DND-41 (cell line): ENCODE data around the gene TSC2.

Experiments used
- ATAC-seq: fragments of 200-7000 bp; cut with Tn5 transposase; 3 replicates; pipeline ENCODE4 v1.9.1; 2021; ENCODE audit warnings: low read depth; ENCODE audit not compliant: insufficient read depth
- DNase-seq: peaks from one replicate; pipeline ENCODE4 v3.0.0-alpha.2; 2020
- H2AFZ ChIP-seq: 2 replicates; pipeline ENCODE4 v1.6.0; 2012; ENCODE audit warnings: low read depth, low read length
- H3K27ac ChIP-seq: 2 replicates; pipeline ENCODE4 v1.5.1; 2012; ENCODE audit warnings: low read length, inconsistent platforms
- H3K27me3 ChIP-seq: fragments of 200-600 bp; sonication (generic); 2 replicates; pipeline ENCODE4 v1.6.0; 2012; ENCODE audit warnings: low read length, mild to moderate bottlenecking, inconsistent platforms; ENCODE audit not compliant: insufficient read depth, poor library complexity
- H3K36me3 ChIP-seq: 2 replicates; pipeline ENCODE4 v1.5.1; 2012; ENCODE audit warnings: low read length, inconsistent platforms; ENCODE audit not compliant: insufficient read depth
- H3K4me1 ChIP-seq: 2 replicates; pipeline ENCODE4 v1.5.1; 2012; ENCODE audit warnings: mild to moderate bottlenecking, low read length; ENCODE audit not compliant: insufficient read depth
- H3K4me2 ChIP-seq: 2 replicates; pipeline ENCODE4 v1.6.0; 2012; ENCODE audit warnings: mild to moderate bottlenecking, moderate library complexity, low read length, inconsistent platforms; ENCODE audit not compliant: insufficient read depth
- H3K4me3 ChIP-seq, 2 experiments: fragments of 200-600 bp in 1 of 2; shearing (Covaris generic) in 1 of 2; 2 replicates each; pipeline ENCODE4 v1.5.1; 2012 to 2016; ENCODE audit warnings: inconsistent platforms in 2 of 2, low read length in 2 of 2, mild to moderate bottlenecking in 2 of 2, low read depth in 1 of 2, moderate library complexity in 1 of 2
- H3K79me2 ChIP-seq: 2 replicates; pipeline ENCODE4 v1.6.0; 2012; ENCODE audit warnings: low read length, inconsistent platforms; ENCODE audit not compliant: insufficient read depth
- H3K9ac ChIP-seq: 2 replicates; pipeline ENCODE4 v1.6.0; 2012; ENCODE audit warnings: low read depth, mild to moderate bottlenecking, inconsistent platforms, low read length, moderate library complexity
- H3K9me3 ChIP-seq: 2 replicates; pipeline ENCODE4 v1.5.1; 2012; ENCODE audit warnings: low read length, moderate library complexity, mild to moderate bottlenecking, inconsistent platforms; ENCODE audit not compliant: insufficient read depth, severe bottlenecking
- H4K20me1 ChIP-seq: 2 replicates; pipeline ENCODE4 v1.6.0; 2012; ENCODE audit warnings: low read length; ENCODE audit not compliant: insufficient read depth
- CTCF ChIP-seq: IDR thresholded peaks from 2 replicates; pipeline ENCODE4 v1.5.1; 2012; ENCODE audit warnings: borderline replicate concordance, low read length, moderate library complexity, mild to moderate bottlenecking; ENCODE audit not compliant: poor library complexity, severe bottlenecking; ENCODE audit errors: extremely low read depth
- EZH2 ChIP-seq: IDR thresholded peaks from 3 replicates; pipeline ENCODE4 v1.6.1; 2012; ENCODE audit warnings: borderline replicate concordance, low read depth, mild to moderate bottlenecking, moderate library complexity, low read length, inconsistent platforms; ENCODE audit not compliant: severe bottlenecking

Gene TSC2

GRCh38 chr16:2053211-2053610, 5.4 kb downstream of the TSC2 start:
- peaks cover 14% of the 10 kb centered on the region for H3K79me2 ChIP-seq
- peaks cover 7% of the 10 kb centered on the region; the same call in 1 of the 2 replicates for H4K20me1 ChIP-seq

DNA sequence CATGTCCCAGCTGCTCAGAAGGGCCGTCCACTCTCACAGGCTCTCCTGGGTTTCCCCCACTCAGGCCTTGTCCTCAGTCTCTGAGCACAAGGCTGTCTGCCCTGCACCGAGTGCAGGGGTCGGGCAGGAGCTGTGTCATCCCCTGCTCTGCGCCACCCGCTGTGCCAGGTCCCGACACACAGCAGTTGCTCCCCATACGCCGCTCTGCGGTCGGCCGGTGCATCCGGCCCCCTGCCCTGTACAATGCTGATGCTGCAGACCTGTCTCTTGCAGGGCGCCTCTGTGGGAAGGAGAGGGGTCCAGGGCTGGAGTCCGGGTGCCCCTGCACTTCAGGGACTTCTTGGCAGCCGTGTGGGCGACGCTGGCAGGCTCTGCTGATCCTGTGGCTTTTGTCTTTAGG, 6.1 kb downstream of the TSC2 start:
- Histone ChIP-seq H3K79me2 (peaks cover 7% of the 10 kb centered on the region), H3K4me3 (no peak overlapping the region), H3K27me3 (no peaks in the 10 kb centered on the region), H3K4me1 (peaks cover 9% of the 10 kb centered on the region), H4K20me1 (peaks cover 7% of the 10 kb centered on the region; the same call in 1 of the 2 replicates), H2AFZ (no peak overlapping the region), H3K9me3 (no peaks in the 10 kb centered on the region), H3K9ac (no peak overlapping the region), H3K27ac (no peak overlapping the region), H3K36me3 (peaks cover 73% of the 10 kb centered on the region), H3K4me2 (no peak overlapping the region)
- TF ChIP-seq EZH2, result no peak
- no peak for TF ChIP-seq CTCF
- DNase-seq, result no peak
- ATAC-seq, result no peak

More at GRCh38 chr16:2053211-2053610, 5.4 kb downstream of the TSC2 start:
- no peak for DNase-seq
- H3K4me2 ChIP-seq, result no peak overlapping the region
- TF ChIP-seq EZH2, result no peak
- TF ChIP-seq CTCF, result no peak
- H3K27ac ChIP-seq, result no peak overlapping the region
- H3K36me3 ChIP-seq, result peaks cover 67% of the 10 kb centered on the region
- no peak overlapping the region for H3K4me3 ChIP-seq
- H3K9me3 ChIP-seq, result no peaks in the 10 kb centered on the region
- no peaks in the 10 kb centered on the region for H3K27me3 ChIP-seq
- peaks cover 15% of the 10 kb centered on the region for H3K4me1 ChIP-seq
- no peak overlapping the region for H2AFZ ChIP-seq
- ATAC-seq, result no peak
- H3K9ac ChIP-seq, result no peak overlapping the region

DNA sequence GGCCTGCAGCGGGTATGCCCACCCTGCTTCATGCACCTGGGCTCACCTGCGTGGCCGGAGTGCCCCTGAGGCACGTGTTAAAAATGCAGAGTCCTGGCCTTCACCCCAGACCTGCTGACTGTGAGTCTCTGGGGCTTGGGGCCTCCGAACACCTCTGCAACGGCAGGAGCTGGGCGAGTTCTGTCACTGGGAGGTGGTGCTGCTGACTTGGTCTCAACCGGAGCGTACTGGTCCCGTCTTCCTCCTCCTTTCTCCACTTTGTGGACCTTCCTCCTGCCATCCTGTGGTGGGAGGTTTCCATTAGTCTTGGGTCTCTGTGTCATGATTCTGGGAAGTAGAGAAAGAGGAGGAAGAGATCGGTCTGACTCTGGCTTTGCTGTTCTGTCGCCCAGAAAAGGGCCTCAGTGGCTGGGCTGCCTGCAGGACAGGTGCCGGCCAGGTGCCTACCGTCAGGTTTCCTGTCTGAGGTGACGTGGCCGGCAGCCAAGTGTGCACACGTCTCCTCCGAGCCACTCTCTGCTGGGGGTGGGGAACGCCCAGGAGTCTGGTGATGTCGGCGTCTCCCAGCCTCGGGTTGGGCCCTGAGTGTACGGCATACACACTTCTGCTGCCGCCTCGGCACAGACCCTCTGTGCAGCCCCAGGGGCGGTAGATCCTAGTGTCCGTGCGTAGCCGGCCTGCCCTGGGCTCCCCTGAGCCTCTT, 6.9 kb downstream of the TSC2 start:
- no peaks in the 10 kb centered on the region for H3K27me3 ChIP-seq
- no peaks in the 10 kb centered on the region for H3K9me3 ChIP-seq
- TF ChIP-seq EZH2, result no peak
- no peak for TF ChIP-seq CTCF
- H3K4me1 ChIP-seq, result peaks cover 3% of the 10 kb centered on the region; the same call in 1 of the 2 replicates
- ATAC-seq (no peak), DNase-seq (no peak)
- H3K4me3 ChIP-seq, result no peak overlapping the region
- no peaks in the 10 kb centered on the region for H3K79me2 ChIP-seq
- H2AFZ ChIP-seq, result no peak overlapping the region
- H3K4me2 ChIP-seq, result no peak overlapping the region
- H3K36me3 ChIP-seq, result peaks cover 73% of the 10 kb centered on the region
- H3K9ac ChIP-seq, result no peak overlapping the region
- no peak overlapping the region for H3K27ac ChIP-seq
- H4K20me1 ChIP-seq, result peaks cover 7% of the 10 kb centered on the region; the same call in 1 of the 2 replicates
